ENCODE data around the gene SRMS.

The SRMS gene

DNA sequence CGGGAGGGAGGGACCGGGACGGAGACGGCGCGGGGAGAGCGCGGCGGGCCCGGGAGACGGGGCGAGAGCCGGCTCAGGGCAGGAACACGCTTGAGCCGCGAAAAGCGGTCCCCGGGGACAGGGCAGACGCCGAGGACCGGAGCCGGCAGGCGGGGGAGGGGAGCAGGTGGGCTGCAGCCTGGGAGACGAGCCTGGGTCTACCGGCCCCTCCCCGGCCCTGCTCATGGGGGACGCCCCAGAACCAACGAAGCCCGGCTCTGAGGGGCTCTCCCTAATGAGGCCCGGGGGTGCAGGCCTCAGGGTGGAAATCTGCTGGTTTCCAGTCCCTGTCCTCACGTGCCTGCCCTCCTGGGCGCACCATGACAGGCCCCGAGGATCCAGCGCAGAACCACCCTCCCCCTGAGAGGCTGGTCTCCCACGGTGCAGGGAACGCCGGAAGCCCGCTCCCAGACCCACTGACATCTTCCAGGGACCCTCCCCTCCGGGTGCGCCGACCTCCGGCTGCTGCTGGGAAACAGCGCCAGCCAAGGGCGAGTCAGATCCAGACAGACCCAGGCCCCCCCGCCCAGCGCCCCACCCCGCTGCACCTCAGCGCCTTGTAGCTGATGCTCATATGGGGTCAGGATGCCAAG, 48.1 kb downstream of the SRMS start:
- no peak for DNase-seq

- DNase-seq: no peak
Measured at GRCh38 chr20:63498960-63499337, 48.6 kb downstream of the SRMS start, which contains the start of gene EEF1A2. EEF1A2 (minus strand) TSS chr20:63499083; CDS start chr20:63497763, 1,320 bp downstream.

- DNase-seq: peak; percentile 9
Measured at GRCh38 chr20:63497946-63498935, 49.3 kb downstream of the SRMS start.

DNA sequence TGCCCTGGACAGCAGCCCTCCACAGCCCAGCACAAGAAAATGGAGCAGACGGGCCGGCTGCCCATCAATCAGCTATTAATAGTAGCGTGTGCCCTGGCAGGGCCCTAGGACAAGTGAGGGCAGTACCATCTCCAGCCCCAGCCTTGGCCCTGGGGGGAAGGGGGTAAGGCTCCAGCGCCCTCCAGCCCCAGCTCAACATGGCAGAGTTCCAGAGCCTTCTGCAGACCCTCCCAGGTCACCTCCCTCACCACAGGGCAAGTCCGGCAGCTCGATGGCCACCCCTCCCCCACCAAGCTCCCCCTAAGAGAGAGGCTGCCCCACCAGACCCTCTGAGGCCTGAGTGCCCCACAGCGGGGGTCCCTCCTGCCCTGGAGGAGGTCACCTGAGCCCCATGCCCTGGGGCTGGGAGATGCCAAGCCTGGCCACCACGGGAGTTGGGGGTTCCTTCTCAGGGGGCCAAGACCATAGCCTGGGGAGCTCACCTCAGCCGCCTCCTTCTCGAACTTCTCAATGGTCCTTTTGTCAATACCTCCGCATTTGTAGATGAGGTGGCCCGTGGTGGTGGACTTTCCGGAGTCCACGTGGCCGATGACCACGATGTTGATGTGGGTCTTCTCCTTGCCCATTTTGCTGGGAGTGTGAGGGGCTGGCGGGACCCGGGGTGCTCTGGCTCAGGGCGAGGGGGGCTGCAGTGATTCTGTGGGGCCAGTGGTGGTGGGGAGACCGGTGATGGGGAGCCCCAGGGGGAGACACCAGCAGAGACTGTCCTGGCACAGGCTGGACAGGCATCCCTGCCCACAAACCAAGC, 50.2 kb downstream of the SRMS start:
- DNase-seq: no peak

GRCh38 chr20:63496596-63497120, 50.9 kb downstream of the SRMS start:
- no peak for DNase-seq

DNA sequence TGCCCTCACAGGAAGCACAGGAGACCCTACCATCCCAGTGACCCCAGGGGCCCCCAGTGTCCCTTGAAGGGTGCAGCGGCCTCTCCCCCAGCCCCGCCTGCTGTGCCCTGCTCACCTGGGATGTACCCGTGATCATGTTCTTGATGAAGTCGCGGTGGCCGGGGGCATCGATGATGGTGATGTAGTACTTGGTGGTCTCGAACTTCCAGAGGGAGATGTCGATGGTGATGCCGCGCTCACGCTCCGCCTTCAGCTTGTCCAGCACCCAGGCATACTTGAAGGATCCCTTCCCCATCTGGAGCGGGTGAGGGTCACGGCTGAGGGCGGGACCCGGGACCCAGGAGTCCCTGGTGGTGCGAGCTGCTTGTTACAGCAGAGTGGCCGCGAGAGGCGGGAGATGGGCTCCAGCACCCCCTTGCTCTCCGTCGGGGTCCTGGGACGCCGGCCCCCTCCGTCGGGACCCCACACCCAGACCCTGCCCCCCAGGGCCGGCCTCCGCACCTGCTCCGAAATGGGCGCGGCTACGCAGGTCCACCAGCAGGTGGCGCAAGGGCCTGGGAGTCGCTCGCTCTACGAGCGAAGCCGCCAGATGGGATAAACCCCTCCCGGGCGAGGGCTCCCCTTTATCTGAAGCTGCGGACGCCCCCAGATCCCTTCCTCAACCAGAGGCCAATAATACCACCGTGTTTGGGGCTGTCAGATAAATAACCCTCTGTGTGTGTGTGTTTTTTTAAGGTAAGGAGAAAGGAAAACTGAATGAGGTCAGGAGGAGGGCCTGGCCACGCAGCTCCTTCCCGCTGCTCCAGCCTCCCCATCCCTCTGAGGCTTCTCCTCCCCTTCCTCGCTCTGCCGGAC, 51.6 kb downstream of the SRMS start:
- DNase-seq: peak; percentile 40

- DNase-seq: no peak
Measured at GRCh38 chr20:63495167-63495720, 52.3 kb downstream of the SRMS start.

GRCh38 chr20:63494420-63495166, 53.0 kb downstream of the SRMS start:
- DNase-seq: no peak

DNA sequence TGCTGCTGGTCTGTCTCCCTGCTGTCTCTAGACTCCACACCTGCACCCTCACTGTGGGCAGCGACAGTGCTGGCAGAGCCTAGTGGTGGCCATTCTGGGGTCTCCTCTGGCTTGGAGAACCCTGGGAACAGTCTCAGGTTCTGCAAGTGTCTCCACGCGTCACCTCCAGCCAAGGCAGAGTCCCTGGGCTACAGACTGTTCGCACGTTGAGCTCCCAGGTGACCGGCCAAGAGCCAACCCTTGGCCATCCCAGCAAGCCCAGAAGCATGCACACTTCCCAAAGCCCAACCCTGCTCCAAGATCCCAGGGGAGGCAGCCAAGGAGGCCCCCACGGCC, 53.5 kb downstream of the SRMS start:
- no peak for DNase-seq

DNA sequence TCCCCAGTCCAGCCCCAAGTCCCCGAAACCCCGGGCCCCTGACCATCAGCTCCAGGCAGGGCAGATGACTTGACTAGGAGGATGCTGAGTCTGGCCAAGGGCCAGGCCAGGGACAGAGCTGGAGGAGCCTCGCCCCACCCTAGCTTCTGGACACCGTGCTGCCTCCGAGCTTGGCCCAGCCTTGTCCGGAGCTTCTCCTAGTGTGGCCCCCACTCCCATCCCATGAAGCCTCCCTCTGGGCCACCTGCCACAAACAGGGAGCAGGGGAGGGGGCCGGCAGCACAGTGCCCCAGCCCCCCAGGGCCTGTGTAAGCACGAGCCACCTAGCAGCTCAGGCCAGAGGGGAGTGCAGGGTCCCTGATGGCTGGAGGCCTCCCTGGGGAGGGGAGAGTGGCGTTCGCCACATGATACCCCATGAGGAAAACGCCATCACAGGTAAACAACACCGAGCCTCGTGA, 54.0 kb downstream of the SRMS start:
- no peak for DNase-seq

DNA sequence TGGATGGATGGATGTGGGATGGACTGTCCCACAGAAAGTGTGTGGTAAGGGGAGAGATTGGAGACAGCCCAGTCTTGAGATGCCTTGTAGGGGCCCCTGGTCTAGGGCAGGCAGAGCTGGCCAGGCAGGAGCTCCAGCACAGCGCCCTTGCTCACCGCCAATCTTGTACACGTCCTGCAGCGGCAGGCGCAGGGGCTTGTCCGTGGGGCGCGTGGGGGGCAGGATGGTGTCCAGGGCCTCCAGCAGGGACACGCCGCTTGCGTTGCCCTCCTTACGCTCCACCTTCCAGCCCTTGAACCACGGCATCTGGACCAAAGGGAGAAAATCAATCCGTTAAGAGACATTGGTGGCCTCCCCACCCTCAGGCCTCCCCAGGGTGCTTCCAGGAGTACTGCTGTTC, 54.6 kb downstream of the SRMS start:
- no peak for DNase-seq

DNA sequence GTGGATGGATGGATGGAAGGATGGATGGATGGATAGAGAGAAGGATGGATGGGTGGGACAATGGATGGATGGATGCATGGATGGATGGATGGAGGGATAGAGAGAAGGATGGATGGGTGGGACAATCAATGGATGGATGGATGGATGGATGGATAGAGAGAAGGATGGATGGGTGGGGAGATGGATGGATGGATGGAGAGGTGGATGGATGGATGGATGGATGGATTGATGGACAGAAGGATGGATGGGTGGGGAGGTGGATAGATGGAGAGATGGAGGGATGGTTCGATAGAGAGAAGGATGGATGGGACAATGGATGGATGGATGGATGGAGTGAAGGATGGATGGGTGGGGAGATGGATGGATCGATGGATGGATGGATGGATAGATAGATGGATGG, 55.0 kb downstream of the SRMS start:
- no peak for DNase-seq

- no peak for DNase-seq
Measured at GRCh38 chr20:63491635-63492230, 55.8 kb downstream of the SRMS start.

GRCh38 chr20:63491078-63491477, 56.5 kb downstream of the SRMS start:
- no peak for DNase-seq
